Measurements from ENCODE around the gene KDM4B.

Gene KDM4B

DNA sequence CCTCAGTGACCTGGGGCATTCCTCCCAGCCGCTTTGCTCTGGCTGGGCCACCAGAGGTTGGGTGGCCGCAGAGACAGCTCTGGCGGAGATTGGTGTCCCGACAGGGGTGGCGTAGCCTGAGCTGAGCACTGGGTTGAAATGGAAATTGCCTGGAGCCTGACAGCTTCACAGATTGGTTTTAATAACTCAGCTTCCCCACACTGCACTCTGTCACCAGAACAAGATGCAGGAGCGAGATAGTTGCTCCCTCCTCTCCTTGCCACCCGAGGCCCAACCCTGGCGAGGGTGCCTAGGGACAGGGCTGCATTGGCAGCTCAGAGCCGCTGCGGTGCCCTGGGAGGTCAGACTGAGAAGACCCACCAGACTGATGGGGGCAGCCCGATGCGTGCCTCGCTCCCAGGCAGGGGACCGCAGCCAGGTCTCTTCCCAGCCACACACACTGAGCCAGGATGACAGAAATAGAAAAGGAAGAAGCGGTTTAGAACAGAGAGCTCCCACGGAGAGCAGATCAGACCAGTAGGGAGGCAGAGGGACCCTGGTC is 84.1 kb downstream of the KDM4B start:
- no peak for DNase-seq

DNA sequence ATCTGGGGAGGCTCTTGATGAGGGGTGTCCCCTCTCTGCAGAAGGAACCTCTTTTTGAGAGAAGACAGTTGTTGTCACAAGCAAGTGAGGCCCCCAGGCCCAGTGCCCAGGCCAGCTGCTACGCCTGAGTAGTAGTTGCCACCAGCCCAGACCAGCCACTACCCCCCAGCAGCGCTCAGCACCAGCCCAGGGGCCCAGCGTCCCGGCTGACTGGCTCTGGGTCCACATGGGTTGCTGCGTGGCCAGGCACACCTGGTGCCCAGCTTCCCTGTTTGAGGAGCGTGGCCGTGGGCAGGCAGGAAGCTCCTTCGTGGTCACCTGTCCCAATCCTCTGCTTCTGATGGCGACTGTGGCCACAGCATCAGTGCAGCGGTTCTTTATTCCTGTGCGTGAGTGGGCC is 84.7 kb downstream of the KDM4B start:
- DNase-seq, result no peak

DNA sequence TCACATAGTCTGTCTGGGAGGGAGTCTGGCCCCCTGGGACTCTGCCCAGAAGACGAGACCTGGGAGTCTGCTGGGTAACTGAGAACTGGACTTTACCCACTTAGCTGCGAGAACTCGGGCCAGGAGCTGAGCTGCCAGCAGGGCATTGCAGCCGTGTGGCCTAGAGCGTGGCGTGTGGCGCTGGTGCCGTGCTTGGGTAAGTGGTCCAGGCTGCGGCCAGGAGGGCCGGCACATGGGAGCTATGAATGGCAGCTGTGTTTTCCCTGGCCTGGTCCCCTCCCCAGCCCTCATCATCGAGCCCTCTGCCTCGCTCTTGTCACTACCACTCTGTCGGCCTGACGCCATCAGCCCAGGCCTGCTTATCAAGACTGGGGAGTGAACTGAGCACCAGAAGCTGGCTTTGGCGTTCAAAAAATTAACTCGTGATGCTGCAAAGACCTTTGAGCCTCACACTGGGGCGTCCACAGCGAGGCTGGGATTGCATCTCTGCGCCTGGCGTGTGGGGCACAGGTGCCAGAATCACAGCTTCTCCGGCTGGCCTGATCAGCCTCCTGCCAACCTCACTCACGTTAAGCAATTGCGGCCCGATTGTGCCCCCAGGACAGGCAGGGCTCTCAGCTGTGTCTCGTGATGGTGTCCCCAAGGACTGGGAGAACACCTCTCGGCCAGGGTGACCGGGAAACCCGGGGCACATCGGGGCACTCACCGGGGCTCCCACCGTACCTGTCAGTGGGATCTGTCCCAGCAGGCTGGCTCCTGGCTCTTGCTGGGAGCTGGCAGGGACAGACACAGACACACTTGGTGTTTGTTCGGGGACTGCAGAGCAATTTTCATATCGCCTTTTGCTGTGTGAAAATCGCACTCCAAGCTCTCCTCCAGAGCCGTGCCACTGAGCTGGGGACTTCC is 85.9 kb downstream of the KDM4B start:
- DNase-seq, result no peak

DNA sequence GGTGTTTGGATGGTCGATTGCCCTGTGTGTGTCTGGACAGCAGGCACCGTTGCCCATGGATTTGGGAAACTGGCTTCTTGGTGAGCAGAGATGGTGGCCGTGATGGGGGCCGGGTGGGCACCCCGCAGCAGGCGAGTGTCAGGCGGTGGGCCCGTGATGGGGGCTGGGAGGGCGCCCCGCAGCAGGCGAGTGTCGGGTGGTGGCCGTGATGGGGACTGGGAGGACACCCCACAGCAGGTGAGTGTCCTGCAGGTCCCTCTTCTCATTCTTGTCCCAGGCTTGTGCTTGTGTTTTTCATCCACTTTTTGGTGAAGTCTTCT is 86.5 kb downstream of the KDM4B start:
- DNase-seq, result no peak

DNA sequence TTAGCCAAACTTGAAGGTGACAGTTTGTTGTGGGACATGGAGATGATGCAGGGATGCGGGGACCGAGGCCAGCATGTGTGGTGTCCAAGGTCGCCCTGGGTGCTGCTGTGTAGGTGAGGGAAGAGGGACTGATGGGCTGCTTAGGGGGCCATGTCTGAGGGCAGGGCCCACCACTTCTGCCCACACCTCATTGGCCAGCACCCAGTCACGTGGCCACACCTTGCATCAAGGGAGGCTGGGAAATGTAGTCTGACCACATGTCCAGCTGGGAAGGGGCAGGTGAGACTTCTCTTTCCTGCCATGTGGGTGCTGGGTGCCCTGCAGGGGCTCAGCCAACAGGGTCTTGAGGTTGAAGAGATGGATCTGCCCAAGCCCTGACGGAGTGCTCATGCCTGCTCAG is 88.9 kb downstream of the KDM4B start:
- DNase-seq, result no peak

DNA sequence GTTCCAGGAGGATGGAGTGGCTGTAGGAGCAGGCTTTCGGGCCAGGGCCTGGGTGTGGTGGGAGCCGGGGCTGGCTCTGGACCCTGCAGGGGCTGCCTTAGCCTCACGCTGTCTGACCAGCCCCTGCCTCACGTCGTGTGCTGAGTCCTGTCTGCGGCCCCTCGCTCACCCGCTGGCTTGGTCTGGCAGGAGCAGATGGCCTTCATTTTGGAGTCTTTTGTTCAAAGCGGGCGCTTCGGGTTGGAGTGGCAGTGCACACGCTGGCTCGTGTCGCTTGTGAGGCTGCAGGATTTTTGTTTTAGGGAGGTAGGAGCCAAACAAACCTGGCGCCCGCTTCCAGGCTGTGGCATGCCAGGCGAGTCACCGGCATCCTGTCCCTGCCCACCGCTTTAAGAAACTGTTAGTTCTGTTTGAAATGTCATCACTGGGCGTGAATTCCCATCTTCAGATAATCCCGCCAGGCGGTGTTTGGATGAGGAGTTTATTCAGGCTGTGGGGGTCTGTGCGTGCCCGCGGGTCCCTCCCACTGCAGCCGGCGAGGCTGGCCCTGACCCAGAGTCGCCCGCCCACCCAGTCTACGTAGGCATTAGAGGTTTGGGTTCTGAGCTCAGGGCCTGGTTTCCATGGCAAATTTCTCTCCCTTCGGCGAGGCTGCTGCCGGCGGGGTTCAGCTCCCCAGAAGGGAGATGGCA is 89.8 kb downstream of the KDM4B start:
- DNase-seq, result no peak

DNA sequence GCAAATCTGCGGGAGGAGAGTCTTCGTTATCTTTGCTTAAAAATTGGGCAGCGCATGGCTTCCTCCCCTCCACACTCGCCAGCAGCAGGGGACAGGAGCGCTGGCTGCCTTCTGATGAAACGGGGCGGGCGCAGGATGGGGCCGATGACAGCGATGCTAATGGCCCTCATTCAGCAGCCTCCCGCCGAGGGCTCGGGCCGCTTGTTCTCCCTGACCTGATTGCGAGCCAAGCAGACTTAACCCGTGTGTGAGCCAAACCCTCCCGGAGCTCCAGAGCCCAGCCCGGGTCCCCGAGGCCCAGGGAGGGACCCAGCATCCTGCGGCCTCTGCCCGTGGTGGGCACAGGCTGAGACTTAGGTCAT is 90.3 kb downstream of the KDM4B start:
- DNase-seq, result no peak

DNA sequence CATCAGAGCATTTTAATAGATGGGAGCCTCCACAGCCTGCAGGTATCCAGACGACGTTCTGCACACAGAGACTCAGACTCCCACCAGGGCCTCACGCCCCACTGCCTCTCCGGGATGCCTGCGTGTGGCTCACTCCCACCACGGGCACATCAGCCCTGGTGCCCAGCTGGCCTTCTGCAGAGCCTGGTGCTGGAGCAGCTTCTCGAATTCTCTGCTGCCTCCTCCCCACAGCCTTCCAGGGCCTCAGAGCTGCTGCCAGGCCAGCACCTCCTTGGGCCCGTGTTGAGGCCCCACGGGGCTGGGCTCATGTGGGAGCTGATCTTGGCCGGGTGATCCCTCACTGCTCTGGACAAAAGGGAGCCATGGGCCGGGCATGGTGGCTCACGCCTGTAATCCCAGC is 90.9 kb downstream of the KDM4B start:
- DNase-seq, result no peak

DNA sequence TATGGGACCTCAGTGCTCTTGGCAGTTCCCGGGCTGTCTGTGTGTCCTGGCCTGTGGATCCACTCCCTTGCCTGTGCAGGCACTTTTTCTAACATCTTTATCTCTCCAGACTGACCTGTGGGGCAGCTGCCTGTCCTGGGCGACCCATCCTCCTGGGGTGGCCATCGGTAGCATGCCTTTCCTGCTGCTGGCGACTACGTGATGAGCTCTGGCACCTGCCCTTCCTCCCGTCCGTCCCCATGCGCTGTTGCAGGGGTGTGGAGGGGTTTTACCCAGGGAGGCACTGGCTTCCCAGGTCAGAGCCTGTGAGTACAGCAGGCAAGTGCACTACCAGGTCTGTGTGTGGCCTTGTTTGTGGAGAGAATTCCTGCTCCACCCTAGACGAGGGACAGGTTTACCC is 93.3 kb downstream of the KDM4B start:
- DNase-seq, result no peak

DNA sequence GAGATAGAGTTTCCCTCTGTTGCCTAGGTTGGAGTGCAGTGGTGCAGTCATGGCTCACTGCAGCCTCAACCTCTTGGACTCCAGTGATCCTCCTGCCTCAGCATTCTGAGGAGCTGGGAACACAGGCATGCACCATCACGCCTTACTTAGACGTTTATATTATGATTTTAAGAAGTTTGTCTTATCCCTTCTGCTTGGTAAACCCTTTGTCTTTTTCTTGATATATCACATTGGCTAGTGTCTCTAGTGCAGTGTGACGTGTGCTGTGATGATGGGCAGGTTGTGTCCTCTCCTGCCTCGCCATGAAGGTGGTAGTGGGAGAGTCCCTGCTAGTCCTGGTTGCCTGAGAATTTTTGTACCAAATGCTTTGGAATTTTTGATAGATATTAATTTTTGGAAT is 93.9 kb downstream of the KDM4B start:
- no peak for DNase-seq

DNA sequence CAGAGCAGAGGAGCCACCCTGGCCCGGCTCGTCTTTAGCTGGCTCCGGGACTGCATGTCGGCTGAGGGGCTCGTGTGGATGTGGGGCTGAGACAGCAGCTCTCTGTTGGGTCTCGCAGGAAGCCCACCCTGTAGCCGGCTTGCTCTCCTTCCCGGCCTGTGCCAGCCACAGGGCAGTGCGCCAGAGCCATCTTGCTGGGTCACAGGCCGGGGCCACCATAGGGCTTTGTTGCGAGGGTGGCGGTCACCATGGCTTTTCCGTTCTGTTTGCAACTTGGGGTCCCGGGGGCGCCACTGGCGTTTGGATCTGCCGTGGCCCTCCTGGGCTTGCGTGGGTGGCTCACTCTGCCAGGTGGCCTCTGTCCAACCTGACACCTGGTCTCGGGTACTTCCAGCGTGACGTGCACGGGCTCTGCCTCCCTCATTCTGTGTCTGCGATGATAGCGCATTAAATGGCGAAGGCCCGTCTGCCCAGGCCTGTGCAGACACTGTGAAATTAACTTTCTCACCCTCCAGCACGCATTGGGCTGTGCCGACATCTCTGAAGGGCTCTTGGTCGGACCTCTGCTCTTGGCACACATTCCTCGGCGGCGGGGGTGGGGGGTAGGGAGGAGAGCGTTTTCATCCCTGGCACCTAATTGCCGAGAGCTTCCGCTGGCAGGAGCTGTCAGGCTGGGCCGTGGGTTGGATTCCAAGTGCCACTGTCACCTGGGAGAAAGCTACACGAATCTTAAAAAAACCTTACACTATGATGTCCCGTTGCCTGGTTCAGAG is 95.1 kb downstream of the KDM4B start:
- DNase-seq, result no peak

DNA sequence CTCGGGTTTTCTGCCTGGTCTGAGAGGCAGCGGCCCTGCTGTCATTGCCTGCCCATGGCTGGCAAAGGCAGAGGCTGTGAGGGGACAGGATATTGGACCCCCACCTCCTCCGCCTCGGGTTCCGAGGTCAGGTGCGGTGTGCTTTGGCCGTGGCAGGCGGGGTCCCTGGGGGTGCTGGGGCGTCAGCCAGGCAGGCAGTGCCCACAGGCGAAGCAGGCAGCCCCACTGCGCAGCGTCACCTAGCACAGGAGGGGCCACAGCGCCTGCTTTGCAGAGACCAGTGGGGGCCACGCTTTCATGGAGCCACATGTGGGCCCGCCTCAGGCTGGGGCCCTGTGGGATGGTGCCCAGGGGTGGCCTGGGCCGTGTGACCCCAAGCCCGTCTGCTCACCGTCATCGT is 96.0 kb downstream of the KDM4B start:
- no peak for DNase-seq

DNA sequence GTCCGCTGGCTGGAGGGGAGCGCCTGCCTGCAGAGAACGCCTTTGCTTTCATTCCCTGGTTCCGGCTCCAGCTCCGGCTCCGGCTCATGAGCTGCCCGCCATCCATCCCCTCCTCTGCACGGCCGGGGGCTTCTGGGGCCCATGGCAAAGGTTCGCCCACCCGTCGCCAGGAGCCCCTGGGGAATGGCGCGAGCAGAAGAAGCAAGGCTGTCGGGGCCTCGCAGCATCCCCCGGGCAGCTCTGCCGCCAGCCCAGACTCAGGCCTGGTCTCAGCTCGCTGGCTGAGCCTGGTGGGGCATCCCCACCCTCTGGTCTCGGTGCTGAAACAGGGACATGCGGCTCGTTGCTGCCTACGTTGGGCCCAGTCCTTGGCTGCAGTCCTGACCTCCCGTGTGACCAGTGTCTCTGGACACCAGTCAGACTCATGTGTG is 96.8 kb downstream of the KDM4B start:
- no peak for DNase-seq

DNA sequence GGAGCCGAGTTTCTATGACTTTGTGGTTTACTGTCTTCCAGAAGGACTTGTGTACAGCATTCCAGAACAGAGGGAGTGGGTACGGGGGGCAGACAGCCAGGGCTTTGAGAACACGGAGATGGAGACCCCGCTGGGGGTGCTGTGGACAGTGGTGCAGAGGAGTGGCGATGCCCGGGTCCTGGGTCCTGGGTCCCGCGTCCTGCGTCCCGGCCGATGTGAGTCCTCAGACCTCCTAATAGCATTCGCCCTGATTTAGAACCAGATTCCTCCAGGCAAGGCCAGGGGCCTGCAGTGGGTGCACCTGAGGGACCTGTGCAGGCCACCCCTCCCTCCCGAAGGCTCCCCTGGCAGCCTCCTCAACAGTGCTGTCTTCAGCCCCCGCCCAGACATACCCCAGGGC is 97.9 kb downstream of the KDM4B start:
- DNase-seq, result no peak

DNA sequence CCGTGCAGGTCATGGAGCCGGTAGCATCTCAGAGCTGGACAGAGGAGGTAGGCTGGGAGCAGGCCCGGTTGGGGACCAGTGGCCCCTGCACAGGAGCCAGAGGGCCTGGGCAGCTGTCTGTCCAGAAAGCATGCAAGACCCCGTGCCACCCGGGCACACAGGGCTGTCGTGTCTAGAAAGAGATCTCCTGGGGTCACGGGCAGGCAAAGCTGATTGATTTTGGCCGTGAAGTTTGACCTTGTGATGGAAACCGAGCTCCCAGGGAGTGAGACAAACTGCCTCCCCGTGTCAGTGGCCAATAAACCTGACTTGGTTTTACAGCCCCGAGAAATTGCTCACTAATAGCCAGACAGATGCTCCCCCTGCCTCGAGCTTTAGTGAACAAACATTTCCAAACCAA is 98.8 kb downstream of the KDM4B start:
- DNase-seq, result no peak

DNA sequence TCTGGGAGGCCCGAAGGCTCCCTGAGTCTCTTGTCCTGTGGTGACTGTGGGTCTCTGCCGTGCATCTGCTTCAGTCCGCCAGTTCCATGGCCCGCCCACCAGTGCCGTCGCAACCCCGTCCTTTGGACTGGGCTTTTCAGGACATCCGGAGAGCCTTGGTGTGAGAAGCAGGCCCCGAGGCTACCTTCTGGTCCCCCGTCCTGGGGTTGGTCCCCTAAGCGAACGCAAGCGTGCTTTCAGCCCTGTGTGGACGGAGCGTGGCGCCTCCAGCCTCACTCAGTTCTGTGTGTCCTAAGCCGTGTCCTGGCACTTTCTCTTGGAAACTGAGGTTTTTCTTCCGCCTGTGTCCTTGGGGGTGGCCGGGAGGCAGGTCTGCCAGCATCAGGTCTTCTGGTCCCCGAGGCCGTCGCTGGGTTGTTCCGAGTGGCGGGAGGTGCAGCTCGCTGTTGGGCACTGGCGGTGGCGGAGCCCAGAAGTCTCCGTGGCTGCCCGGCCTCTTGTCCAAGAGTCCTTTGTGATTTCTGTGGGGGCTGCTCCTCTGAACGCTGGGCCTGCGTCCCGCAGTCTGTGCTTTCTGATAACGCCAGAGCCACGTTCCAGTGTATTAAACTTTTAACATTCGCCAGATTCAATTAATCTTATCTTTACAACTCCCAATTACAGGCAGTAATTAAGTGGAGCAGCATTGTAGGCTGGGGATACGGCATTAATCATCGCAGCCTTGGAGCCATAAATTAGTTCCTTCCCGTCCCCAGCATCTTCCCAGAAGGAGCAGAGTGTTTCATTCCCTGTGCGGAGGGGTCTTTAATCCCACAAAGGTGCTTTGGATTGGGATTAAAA is 99.5 kb downstream of the KDM4B start:
- DNase-seq, result no peak

DNA sequence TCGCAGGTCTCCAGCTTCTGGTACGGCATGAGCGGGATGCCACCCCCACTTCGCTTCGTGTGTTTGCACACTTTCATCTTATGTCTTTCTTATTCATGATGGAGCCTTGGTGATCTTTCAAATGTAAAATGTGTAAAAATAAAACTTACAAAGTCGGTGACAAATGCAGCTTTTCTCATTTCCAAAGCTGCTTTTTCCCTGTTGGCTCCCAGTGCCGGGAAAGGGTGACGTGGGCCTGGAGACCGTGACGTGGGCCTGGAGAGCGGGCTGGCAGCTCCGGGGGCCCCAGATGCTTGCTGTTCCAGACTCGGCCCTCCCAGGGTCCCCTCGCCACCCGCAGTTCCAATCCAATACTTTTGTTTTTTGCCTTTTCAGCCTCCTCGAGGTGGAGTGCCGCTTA is 101.4 kb downstream of the KDM4B start:
- DNase-seq, result no peak

DNA sequence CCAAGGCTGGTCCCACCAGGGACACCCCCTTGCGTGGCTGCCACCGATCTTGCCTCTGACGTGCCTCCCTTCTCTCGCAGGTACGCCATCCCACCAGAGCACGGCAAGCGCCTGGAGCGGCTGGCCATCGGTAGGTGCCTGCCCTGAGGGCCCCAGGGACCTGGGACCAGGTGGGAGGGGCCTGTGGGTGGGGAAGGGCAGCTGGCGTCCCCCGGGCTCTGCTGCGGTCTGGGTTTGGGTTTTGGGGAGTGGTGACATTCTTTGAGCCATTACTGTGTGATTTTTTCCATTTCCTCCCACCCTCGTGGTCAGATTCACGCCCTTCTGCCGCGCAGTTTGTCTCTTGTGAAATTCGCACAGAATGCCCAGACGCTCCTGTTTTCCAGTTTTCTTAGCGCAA is 102.0 kb downstream of the KDM4B start:
- no peak for DNase-seq

DNA sequence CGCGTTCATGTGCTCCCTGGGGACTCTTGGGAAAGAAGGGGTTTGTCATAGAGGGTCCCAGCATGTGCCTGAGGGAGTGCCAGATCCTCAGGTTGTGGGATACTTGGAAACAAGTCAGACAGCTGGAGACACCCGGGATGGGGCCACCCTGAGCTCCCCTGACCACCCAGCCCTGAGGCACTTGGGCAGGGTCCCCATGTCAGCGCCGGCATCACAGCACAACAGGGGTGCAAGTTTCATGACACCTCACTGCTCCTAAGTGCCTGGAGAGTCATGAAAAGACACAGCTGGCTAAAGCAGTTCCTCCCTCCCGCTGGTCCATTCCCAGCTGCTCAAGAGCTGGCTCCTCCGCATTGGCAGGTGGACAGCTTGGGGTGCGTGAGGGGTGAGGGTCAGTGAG is 102.7 kb downstream of the KDM4B start:
- no peak for DNase-seq

DNA sequence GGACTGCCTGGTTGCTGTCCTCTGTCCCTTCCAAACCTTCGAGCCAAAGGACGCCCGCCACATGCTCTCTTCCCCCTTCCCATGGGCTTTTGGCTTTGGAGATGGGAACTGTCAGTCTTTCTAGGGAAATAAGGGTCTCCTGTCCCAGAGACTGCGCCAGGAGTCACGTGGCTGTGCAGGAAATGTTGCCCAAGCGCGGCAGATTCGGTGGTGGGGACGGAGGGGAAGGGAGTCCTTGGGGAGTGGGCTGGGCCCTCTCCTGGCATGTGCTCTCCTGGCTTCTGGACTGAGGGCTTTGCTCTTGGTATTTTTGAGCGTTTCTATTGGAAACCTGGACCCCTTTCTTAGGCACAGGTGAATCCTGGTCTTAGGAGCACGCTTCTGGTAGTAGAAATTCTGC is 103.2 kb downstream of the KDM4B start:
- no peak for DNase-seq

DNA sequence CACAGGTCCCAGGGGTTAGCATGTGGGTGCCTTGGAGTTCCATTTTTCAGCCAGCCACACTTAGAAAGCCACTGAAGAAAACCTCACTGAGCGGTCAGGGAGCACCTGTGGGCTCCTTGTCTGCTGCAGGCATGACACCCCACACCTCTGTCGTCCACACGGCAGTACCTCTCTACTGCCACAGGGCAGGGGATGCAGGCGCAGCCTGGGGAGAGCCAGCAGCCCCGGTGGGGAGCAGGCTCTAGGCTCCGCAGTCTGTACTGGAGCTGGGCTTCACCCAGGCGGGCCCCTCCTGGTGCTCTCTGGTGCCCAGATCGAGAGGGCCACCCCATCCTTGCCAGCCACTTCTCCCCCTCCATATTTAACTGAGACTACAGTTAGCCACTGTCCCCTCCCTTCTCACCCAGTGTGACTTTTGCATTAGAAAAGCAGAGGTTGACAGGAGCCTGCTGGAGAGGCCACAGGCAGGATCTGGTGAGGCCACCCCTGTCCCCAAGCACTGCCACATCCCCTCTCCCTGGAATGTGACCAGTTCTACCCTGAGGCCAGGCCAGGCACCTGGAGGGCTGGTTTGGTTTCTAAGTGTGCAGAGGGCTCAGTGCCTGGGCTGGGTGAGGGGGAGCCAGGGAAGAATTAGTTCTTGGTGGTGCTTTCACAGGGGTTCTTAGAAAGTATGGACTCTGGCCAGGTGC is 104.4 kb downstream of the KDM4B start:
- DNase-seq, result no peak

DNA sequence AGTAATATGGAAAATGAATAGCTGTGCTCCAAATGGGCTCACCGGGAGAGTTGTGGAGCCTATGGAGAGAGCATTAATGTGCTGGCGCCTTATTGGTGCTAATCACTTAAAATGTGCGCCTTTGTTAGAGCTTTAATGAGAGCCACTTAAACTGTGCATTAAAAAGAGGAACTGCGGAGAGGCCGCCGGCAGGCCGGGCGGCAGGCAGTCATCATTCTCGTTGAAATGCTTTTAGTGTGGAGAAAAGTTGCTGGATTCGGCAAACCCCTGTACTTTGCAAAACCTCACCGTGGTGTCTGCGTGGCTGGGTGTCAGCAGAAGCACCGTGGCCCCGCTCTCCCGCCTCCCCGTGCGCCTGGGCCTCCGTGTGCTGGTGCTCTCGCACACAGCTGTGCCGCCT is 105.5 kb downstream of the KDM4B start:
- no peak for DNase-seq

All from stimulated activated CD4-positive, alpha-beta T cell treated with anti-CD3 and anti-CD28 coated beads, Interleukin-1b, Interleukin-23, amount 100 ng/mL, for 48 hours (primary cell).